K562 (cell line): ENCODE data around the gene CCDC50. TPM values are rescaled to one million over a fixed set of nuclear protein-coding genes. Genes with fewer than 3 reads are reported as not detected.

Source experiments
- ATAC-seq: fragments of 200-7000 bp; cut with Tn5 transposase; 3 replicates; pipeline ENCODE4 v1.9.1; 2020; ENCODE audit warnings: moderate library complexity
- BruUV-seq: library from RNA; stranded (reverse); fragments of 400-500 nt; replicated peaks from 2 replicates; lab custom pipeline; 2021; lab: Mats Ljungman, UMichigan
- CTCF ChIA-PET: fragments of 300-600 bp; formaldehyde crosslinking; extraction: SDS; loops from one replicate; lab custom pipeline; 2021; ENCODE audit warnings: low intra/inter-chr PET ratio; lab: Yijun Ruan, JAX
- POLR2A ChIA-PET: fragments of 300-600, 350-650 bp; sonication (Branson Sonifier 250); formaldehyde crosslinking; extraction: SDS; loops from one replicate; lab custom pipeline; 2021; ENCODE audit warnings: antibody characterized with exemption, inconsistent platforms; lab: Yijun Ruan, JAX
- DNase-seq, 4 experiments: peaks; one replicate each; pipeline versions ENCODE4 v3.0.0 to v3.0.0-alpha.2; 2011 to 2018; ENCODE audit warnings: low spot score in 3 of 4, mixed read lengths in 3 of 4; ENCODE audit errors: extremely low read depth in 1 of 4
- FAIRE-seq: peaks from 2 replicates; lab custom pipeline; 2011; peaks lifted over from hg19 to GRCh38; lab: Jason Lieb, UNC
- H2AFZ ChIP-seq: 2 replicates; pipeline ENCODE4 v1.6.0; 2011; ENCODE audit warnings: low read depth, low read length, control low read depth, inconsistent platforms
- H3K27ac ChIP-seq: fragments of 200-600 bp; 3 replicates; pipeline ENCODE4 v1.8.0; 2011; ENCODE audit warnings: low read depth, mild to moderate bottlenecking, control low read depth, inconsistent platforms, low read length, moderate library complexity, mixed read lengths; ENCODE audit errors: extremely low read depth
- H3K27me3 ChIP-seq, 2 experiments: fragments of 300-600 bp in 1 of 2; 2 replicates in 1 of 2; 3 replicates in 1 of 2; pipeline versions ENCODE4 v1.6.0 to v1.8.0; 2011; ENCODE audit warnings: inconsistent platforms in 2 of 2, low read length in 2 of 2, mild to moderate bottlenecking in 1 of 2, mixed read lengths in 1 of 2, moderate library complexity in 1 of 2; ENCODE audit not compliant: control insufficient read depth in 2 of 2, insufficient read depth in 2 of 2
- H3K36me3 ChIP-seq: fragments of 300-600 bp; 3 replicates; pipeline ENCODE4 v1.8.0; 2011; ENCODE audit warnings: mild to moderate bottlenecking, low read length, inconsistent platforms; ENCODE audit not compliant: control insufficient read depth, insufficient read depth
- H3K4me1 ChIP-seq, 2 experiments: fragments of 200-600 bp in 1 of 2; replicated peaks in 1 of 2; 2 replicates in 1 of 2; 3 replicates in 1 of 2; pipeline versions ENCODE4 v1.5.1 to v1.8.0; 2011; ENCODE audit warnings: inconsistent platforms in 2 of 2, low read length in 2 of 2, mild to moderate bottlenecking in 1 of 2, mixed read lengths in 1 of 2, moderate library complexity in 1 of 2; ENCODE audit not compliant: control insufficient read depth in 2 of 2, insufficient read depth in 2 of 2
- H3K4me2 ChIP-seq: 2 replicates; pipeline ENCODE4 v1.6.1; 2011; ENCODE audit warnings: low read length, control low read depth, inconsistent platforms, mixed read lengths; ENCODE audit not compliant: insufficient read depth
- H3K4me3 ChIP-seq: fragments of 200-600 bp; sonication (generic), shearing (Covaris generic); 2 replicates; pipeline ENCODE4 v1.5.1; 2016; ENCODE audit warnings: control low read depth, inconsistent platforms
- H3K79me2 ChIP-seq: fragments of 200-600 bp; 3 replicates; pipeline ENCODE4 v1.8.0; 2011; ENCODE audit warnings: low read length, inconsistent platforms; ENCODE audit not compliant: control insufficient read depth, insufficient read depth
- H3K9ac ChIP-seq, 2 experiments: 2 replicates each; pipeline versions ENCODE4 v1.6.0 to v1.6.1; 2011; ENCODE audit warnings: low read depth in 2 of 2, low read length in 2 of 2, control low read depth in 1 of 2, inconsistent platforms in 1 of 2, mild to moderate bottlenecking in 1 of 2, mixed read lengths in 1 of 2; ENCODE audit not compliant: insufficient read depth in 1 of 2
- H3K9me1 ChIP-seq: one replicate; pipeline ENCODE4 v1.6.0; 2011; ENCODE audit warnings: inconsistent platforms, mild to moderate bottlenecking, low read length, moderate library complexity; ENCODE audit not compliant: control insufficient read depth, insufficient read depth
- H3K9me3 ChIP-seq: replicated peaks from 2 replicates; pipeline ENCODE4 v1.5.1; 2011; ENCODE audit warnings: low read depth, low read length, inconsistent platforms; ENCODE audit not compliant: control insufficient read depth, insufficient read depth
- H4K20me1 ChIP-seq: replicated peaks from 2 replicates; pipeline ENCODE4 v1.6.1; 2011; ENCODE audit warnings: low read length, inconsistent platforms, mixed read lengths; ENCODE audit not compliant: control insufficient read depth, insufficient read depth
- ARID1B ChIP-seq: fragments of 450-650 bp; IDR thresholded peaks from 2 replicates; pipeline ENCODE4 v1.6.1; 2016; ENCODE audit warnings: antibody characterized with exemption, mild to moderate bottlenecking, inconsistent platforms
- CBX3 ChIP-seq, 2 experiments: IDR thresholded peaks; 1 replicate in 1 of 2; 2 replicates in 1 of 2; pipeline ENCODE4 v1.6.1; 2012; ENCODE audit warnings: inconsistent platforms in 2 of 2, low read length in 2 of 2, borderline replicate concordance in 1 of 2, control low read depth in 1 of 2
- CBX5 ChIP-seq: IDR thresholded peaks from 2 replicates; pipeline ENCODE4 v1.6.1; 2014; ENCODE audit warnings: low read depth, borderline replicate concordance
- EHMT2 ChIP-seq: fragments of 450-650 bp; IDR thresholded peaks from 2 replicates; pipeline ENCODE4 v1.6.1; 2018; ENCODE audit warnings: antibody characterized with exemption
- ETS2 ChIP-seq: IDR thresholded peaks from 2 replicates; pipeline ENCODE4 v1.6.1; 2016; ENCODE audit warnings: borderline replicate concordance, missing genetic modification characterization, mild to moderate bottlenecking, moderate library complexity, missing compliant biosample characterization; ENCODE audit not compliant: poor library complexity, severe bottlenecking
- MAZ ChIP-seq, 2 experiments: fragments of 450-650 bp in 1 of 2; sonication (generic) in 1 of 2; formaldehyde crosslinking; IDR thresholded peaks in 1 of 2; conservative IDR thresholded peaks in 1 of 2; 2 replicates each; pipeline versions ENCODE4 v1.4.0 to v1.5.0; 2020; ENCODE audit warnings: mild to moderate bottlenecking in 1 of 2, missing genetic modification reagents in 1 of 2
- RAD21 ChIP-seq, 2 experiments: fragments of 250-450 bp in 1 of 2; fragments of 450-650 bp in 1 of 2; sonication (Bioruptor Pico) in 1 of 2; formaldehyde crosslinking in 1 of 2; IDR thresholded peaks in 1 of 2; conservative IDR thresholded peaks in 1 of 2; 2 replicates each; pipeline versions ENCODE4 v1.4.0 to v1.8.0; 2020 to 2022; ENCODE audit warnings: mild to moderate bottlenecking in 2 of 2, moderate library complexity in 1 of 2
- TRIM28 ChIP-seq: fragments of 450-650 bp; IDR thresholded peaks from 2 replicates; pipeline ENCODE4 v1.6.1; 2017
- WHSC1 ChIP-seq: IDR thresholded peaks from one replicate; pipeline ENCODE4 v1.6.1; 2012; ENCODE audit warnings: low read length, control low read depth, inconsistent platforms
- YBX1 ChIP-seq: fragments of 450-650 bp; IDR thresholded peaks from 2 replicates; pipeline ENCODE4 v1.7.1; 2016; ENCODE audit warnings: mild to moderate bottlenecking
- ZFP1 ChIP-seq: fragments of 450-650 bp; formaldehyde crosslinking; IDR thresholded peaks from 2 replicates; pipeline ENCODE4 v1.4.0; 2020; ENCODE audit warnings: mild to moderate bottlenecking, mixed read lengths
- ZNF263 ChIP-seq: sonication (generic); formaldehyde crosslinking; IDR thresholded peaks from 2 replicates; pipeline ENCODE4 v1.8.0; 2022; ENCODE audit warnings: mild to moderate bottlenecking, missing genetic modification reagents, borderline replicate concordance
- WGBS: fragments of 100-300 bp; shearing (Covaris generic); methylation state at CpG from one replicate; pipeline ENCODE4 v1.1.6; 2016; ENCODE audit warnings: low coverage, mixed read lengths; ENCODE audit not compliant: insufficient coverage; ENCODE audit errors: missing lambda C conversion rate; 5-methylcytosine and 5-hydroxymethylcytosine counted together
- in situ Hi-C: fragments of 300-500 bp; cut with MboI; formaldehyde crosslinking; loops from 4 replicates; pipeline ENCODE4 v1.15.0; 2018; ENCODE audit warnings: inconsistent platforms, mixed read lengths
- intact Hi-C: fragments of 100-400 bp; cut with micrococcal nuclease; formaldehyde crosslinking; loops from 2 replicates; pipeline ENCODE4 v1.14.2; 2022
- polyA plus RNA-seq, 8 experiments: library from polyadenylated mRNA; depleted of rRNA in 4 of 8; stranded (reverse) in 5 of 8; unstranded in 3 of 8; fragments of >200 nt; fragmentation: Nextera tagmentation in 2 of 8; fragmentation: Illumina TruSeq in 1 of 8; extraction: Ambion mirVana in 2 of 8; extraction: Trizol in 1 of 8; gene quantifications; 2 replicates each; pipeline versions ENCODE4 v1.2.1 to v1.2.3, GENCODE V29; 2011 to 2014; ENCODE audit warnings: inconsistent platforms in 1 of 8, missing spikeins in 1 of 8
- total RNA-seq, 7 experiments: library from RNA; depleted of rRNA in 6 of 7; stranded (reverse); fragments of >200 nt in 6 of 7; fragmentation: Illumina TruSeq in 2 of 7; extraction: Trizol in 2 of 7; gene quantifications; 2 replicates each; pipeline versions ENCODE4 v1.2.1 to v1.2.3, GENCODE V29; 2011 to 2021; ENCODE audit warnings: low replicate concordance in 1 of 7
- TF ChIP-seq, protein P1 (sequence below), 2 experiments: fragments of 200-800 bp in 1 of 2; sonication (Bioruptor generic) in 1 of 2; sonication (generic) in 1 of 2; formaldehyde crosslinking in 1 of 2; IDR thresholded peaks in 1 of 2; conservative IDR thresholded peaks in 1 of 2; 2 replicates each; pipeline versions ENCODE4 v1.5.0 to v1.6.1; 2016 to 2020; ENCODE audit warnings: missing compliant biosample characterization in 1 of 2, missing genetic modification characterization in 1 of 2, missing genetic modification reagents in 1 of 2
- TF ChIP-seq, protein P2 (sequence below): sonication (generic); formaldehyde crosslinking; IDR thresholded peaks from 2 replicates; pipeline ENCODE4 v1.8.0; 2022; ENCODE audit warnings: missing genetic modification reagents, mild to moderate bottlenecking, moderate library complexity, borderline replicate concordance
- TF ChIP-seq, protein P3 (sequence below): sonication (generic); formaldehyde crosslinking; IDR thresholded peaks from 2 replicates; pipeline ENCODE4 v1.5.0; 2020; ENCODE audit warnings: missing genetic modification reagents

Gene CCDC50
- total and polyA plus RNA-seq, 9 of the 15 experiments (the other 6 are each of a cell fraction or from before 2014, with no cell fraction given), result 8.4 to 63.4 (median 40.4) TPM

DNA sequence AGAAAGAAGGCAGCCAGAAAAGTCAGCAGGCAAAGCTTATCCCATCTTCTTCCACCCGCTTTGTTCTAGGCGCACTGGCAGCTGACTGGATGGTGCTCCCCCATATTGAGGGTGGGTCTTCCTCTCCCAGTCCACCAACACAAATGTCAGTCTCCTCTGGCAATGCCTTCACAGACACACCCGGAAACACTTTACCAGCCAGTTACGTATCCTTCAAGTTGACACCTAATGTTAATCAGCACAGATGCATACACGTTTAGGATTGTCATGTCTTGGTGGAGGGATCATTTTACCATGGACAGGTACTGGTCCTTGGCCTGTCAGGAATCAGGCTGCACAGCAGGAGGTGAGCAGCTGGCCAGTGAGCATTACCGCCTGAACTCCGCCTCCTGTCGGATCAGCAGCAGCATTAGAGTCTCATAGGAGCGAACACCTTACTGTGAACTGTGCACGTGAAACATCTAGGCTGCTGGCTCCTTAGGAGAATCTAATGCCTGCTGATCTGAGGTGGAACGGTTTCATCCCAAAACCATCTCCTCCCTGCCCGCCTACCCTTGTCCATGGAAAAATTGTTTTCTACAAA, 72.7 kb downstream of the CCDC50 start (continued):
- TF ChIP-seq, protein P1, sequence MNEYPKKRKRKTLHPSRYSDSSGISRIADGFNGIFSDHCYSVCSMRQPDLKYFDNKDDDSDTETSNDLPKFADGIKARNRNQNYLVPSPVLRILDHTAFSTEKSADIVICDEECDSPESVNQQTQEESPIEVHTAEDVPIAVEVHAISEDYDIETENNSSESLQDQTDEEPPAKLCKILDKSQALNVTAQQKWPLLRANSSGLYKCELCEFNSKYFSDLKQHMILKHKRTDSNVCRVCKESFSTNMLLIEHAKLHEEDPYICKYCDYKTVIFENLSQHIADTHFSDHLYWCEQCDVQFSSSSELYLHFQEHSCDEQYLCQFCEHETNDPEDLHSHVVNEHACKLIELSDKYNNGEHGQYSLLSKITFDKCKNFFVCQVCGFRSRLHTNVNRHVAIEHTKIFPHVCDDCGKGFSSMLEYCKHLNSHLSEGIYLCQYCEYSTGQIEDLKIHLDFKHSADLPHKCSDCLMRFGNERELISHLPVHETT (CRISPR knock-in tag; conservative IDR thresholded peaks at IDR 0.05 in 1 of 2, IDR thresholded peaks at IDR 0.05 in 1 of 2), result no peak
- no peak for TF ChIP-seq ZFP1 (CRISPR knock-in tag)
- 0 out of 2 replicates have a peak, but pooled peaks have one; percentile 23 for TF ChIP-seq ZNF263 (CRISPR knock-in tag)
- TF ChIP-seq ETS2 (tag), result no peak
- TF ChIP-seq, protein P2, sequence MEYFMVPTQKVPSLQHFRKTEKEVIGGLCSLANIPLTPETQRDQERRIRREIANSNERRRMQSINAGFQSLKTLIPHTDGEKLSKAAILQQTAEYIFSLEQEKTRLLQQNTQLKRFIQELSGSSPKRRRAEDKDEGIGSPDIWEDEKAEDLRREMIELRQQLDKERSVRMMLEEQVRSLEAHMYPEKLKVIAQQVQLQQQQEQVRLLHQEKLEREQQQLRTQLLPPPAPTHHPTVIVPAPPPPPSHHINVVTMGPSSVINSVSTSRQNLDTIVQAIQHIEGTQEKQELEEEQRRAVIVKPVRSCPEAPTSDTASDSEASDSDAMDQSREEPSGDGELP (CRISPR knock-in tag), result peak; percentile 60; the same call in 1 of the 2 replicates

DNA sequence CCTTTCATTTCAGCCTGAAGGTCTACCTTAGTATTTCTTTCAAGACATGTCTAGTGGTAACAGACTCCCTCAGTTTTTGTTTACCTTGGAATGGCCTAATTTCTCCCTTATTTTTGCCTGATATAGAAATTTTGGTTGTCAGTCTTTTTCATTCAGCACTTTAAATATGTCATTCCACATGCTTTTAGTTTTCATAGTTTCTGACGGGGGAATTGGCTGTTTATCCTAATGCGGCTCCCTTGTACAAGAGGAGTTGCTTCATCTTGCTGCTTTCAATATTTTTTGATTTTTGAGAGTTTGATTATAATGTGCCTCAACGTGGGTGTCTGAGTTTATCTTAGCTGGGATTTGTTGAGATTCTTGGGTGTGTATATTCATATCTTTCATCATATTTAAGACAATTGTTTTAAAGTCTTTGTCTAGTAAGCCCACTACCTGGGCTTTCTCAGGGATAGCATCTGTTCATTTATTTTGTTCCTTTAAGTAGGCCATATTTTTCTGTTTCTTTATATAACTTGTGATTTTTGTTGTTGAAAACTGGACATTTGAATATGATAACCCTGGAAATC, 80.7 kb downstream of the CCDC50 start:
- Histone ChIP-seq H3K4me3 (no peak overlapping the region), H3K4me2 (no peak overlapping the region), H3K9me3 (0 out of 2 replicates have a peak, but pooled peaks cover 2% of the 10 kb centered on the region), H3K4me1 (no peaks in the 10 kb centered on the region; a peak in 1 of 5 replicates), H3K9ac (no peak overlapping the region), H2AFZ (no peak overlapping the region), H3K79me2 (no peaks in the 10 kb centered on the region), H3K27me3 (no peaks in the 10 kb centered on the region), H4K20me1 (no peaks in the 10 kb centered on the region), H3K36me3 (no peaks in the 10 kb centered on the region), H3K27ac (no peak overlapping the region), H3K9me1 (no peaks in the 10 kb centered on the region)
- ATAC-seq (no peak), FAIRE-seq (no peak), DNase-seq (no peak)
- BruUV-seq, result no TSS peak
- in situ Hi-C loops (loop anchor here (10.0 kb wide), 1 partner anchor 1035 kb away; no protein-coding TSS in a partner anchor), intact Hi-C loops (loop anchor here (10.0 kb wide), 1 partner anchor 625 kb away; no protein-coding TSS in a partner anchor)
- 3% methylated on average over 3 of the region's 3 CpGs for WGBS
- ChIA-PET CTCF (no interaction called here), POLR2A (no interaction called here)
- TF ChIP-seq TRIM28, result peak; percentile 63; the same call in 1 of the 2 replicates
- TF ChIP-seq MAZ (CRISPR knock-in tag; conservative IDR thresholded peaks at IDR 0.05 in 1 of 2, IDR thresholded peaks at IDR 0.05 in 1 of 2), result no peak
- TF ChIP-seq WHSC1, result no peak
- TF ChIP-seq ARID1B, result no peak
- peak in 1 of 2 experiments; percentile 86; a peak in 2 of 3 replicates for TF ChIP-seq CBX3 (IDR thresholded peaks at IDR 0.05; ENCODE audit: borderline replicate concordance in 1 of 2, low read length in 2 of 2)
- peak; percentile 58; the same call in 1 of the 2 replicates for TF ChIP-seq CBX5
- TF ChIP-seq, protein P3, sequence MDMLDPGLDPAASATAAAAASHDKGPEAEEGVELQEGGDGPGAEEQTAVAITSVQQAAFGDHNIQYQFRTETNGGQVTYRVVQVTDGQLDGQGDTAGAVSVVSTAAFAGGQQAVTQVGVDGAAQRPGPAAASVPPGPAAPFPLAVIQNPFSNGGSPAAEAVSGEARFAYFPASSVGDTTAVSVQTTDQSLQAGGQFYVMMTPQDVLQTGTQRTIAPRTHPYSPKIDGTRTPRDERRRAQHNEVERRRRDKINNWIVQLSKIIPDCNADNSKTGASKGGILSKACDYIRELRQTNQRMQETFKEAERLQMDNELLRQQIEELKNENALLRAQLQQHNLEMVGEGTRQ, result no peak
- TF ChIP-seq RAD21 (CRISPR knock-in tag; conservative IDR thresholded peaks at IDR 0.05 in 1 of 2, IDR thresholded peaks at IDR 0.05 in 1 of 2), result 0 out of 4 replicates have a peak, but pooled peaks of 1 of the 2 experiments have one; percentile 4
- no peak for TF ChIP-seq YBX1
- no peak for TF ChIP-seq EHMT2
